GM12878 (cell line): Measurements from ENCODE around the gene PCF11. TPM values are rescaled to one million over a fixed set of nuclear protein-coding genes. Genes with fewer than 3 reads are reported as not detected.

Experiments
- CHD2 ChIP-seq: IDR thresholded peaks from 2 replicates; pipeline ENCODE4 v1.6.1; 2011; ENCODE audit warnings: low read depth, low read length, improper control_type of control experiment, borderline replicate concordance
- FOS ChIP-seq: IDR thresholded peaks from 3 replicates; pipeline ENCODE4 v1.6.1; 2011; ENCODE audit warnings: borderline replicate concordance; ENCODE audit not compliant: insufficient read length; ENCODE audit errors: extremely low read depth
- RAD21 ChIP-seq: IDR thresholded peaks from 2 replicates; pipeline ENCODE4 v1.6.1; 2011; ENCODE audit warnings: mild to moderate bottlenecking, low read depth, low read length, moderate library complexity; ENCODE audit not compliant: insufficient read depth
- RBBP5 ChIP-seq: fragments of 200-600 bp; sonication (generic); conservative IDR thresholded peaks from 2 replicates; pipeline ENCODE4 v1.6.1; 2016
- SIN3A ChIP-seq: IDR thresholded peaks from 2 replicates; pipeline ENCODE4 v1.6.1; 2012; ENCODE audit warnings: low read depth, low read length, improper control_type of control experiment
- polyA plus RNA-seq, 11 experiments: library from polyadenylated mRNA; depleted of rRNA in 4 of 11; unstranded in 6 of 11; stranded (reverse) in 5 of 11; fragments of >200 nt; fragmentation: Nextera tagmentation in 4 of 11; fragmentation: Illumina TruSeq in 1 of 11; extraction: Ambion mirVana in 4 of 11; extraction: Trizol in 1 of 11; gene quantifications; 1 replicate in 1 of 11; 2 replicates in 10 of 11; pipeline versions ENCODE4 v1.2.1 to v1.2.3, GENCODE V29; 2011 to 2016; ENCODE audit warnings: inconsistent platforms in 2 of 11, missing spikeins in 2 of 11, low read depth in 1 of 11
- total RNA-seq, 4 experiments: library from RNA; depleted of rRNA in 3 of 4; stranded (reverse); fragments of >200 nt in 3 of 4; fragmentation: Illumina TruSeq in 1 of 4; extraction: Trizol in 1 of 4; gene quantifications; 2 replicates each; pipeline versions ENCODE4 v1.2.1 to v1.2.3, GENCODE V29; 2013 to 2021
- TF ChIP-seq, protein P1 (sequence below): IDR thresholded peaks from 2 replicates; pipeline ENCODE4 v1.6.1; 2012; ENCODE audit warnings: improper control_type of control experiment, low read depth, low read length; ENCODE audit not compliant: insufficient replicate concordance
- TF ChIP-seq, protein P2 (sequence below): IDR thresholded peaks from 2 replicates; pipeline ENCODE4 v1.6.1; 2012; ENCODE audit warnings: mild to moderate bottlenecking, low read depth, low read length
- TF ChIP-seq, protein P3 (sequence below): fragments of 450-650 bp; IDR thresholded peaks from 2 replicates; pipeline ENCODE4 v1.6.1; 2016; ENCODE audit warnings: mild to moderate bottlenecking, moderate library complexity, borderline replicate concordance

Gene PCF11
- total and polyA plus RNA-seq, 10 of the 15 experiments (the other 5 are each of a cell fraction or from before 2014, with no cell fraction given), result 9.2 to 90.4 (median 48.0) TPM

DNA sequence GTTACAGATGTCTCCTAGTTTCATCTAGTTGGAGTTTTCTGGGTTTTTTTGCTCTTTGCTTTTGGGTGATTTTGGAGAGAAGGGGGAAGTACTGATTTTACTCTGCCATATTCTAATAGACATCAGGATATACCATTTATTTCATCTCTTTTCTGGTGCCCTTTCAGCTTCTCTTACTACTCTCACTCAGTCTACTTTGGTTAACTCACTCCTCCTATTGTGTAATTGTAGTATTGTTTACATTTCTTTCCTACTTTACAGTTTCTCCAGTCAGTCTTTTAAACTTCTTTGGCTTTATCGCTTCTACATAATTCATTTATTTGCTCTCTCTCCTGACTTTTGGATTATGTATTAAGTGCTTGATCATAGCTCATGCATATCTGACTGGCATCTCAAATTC lies 43.1 kb downstream of the PCF11 start (continued):
- TF ChIP-seq, protein P1, sequence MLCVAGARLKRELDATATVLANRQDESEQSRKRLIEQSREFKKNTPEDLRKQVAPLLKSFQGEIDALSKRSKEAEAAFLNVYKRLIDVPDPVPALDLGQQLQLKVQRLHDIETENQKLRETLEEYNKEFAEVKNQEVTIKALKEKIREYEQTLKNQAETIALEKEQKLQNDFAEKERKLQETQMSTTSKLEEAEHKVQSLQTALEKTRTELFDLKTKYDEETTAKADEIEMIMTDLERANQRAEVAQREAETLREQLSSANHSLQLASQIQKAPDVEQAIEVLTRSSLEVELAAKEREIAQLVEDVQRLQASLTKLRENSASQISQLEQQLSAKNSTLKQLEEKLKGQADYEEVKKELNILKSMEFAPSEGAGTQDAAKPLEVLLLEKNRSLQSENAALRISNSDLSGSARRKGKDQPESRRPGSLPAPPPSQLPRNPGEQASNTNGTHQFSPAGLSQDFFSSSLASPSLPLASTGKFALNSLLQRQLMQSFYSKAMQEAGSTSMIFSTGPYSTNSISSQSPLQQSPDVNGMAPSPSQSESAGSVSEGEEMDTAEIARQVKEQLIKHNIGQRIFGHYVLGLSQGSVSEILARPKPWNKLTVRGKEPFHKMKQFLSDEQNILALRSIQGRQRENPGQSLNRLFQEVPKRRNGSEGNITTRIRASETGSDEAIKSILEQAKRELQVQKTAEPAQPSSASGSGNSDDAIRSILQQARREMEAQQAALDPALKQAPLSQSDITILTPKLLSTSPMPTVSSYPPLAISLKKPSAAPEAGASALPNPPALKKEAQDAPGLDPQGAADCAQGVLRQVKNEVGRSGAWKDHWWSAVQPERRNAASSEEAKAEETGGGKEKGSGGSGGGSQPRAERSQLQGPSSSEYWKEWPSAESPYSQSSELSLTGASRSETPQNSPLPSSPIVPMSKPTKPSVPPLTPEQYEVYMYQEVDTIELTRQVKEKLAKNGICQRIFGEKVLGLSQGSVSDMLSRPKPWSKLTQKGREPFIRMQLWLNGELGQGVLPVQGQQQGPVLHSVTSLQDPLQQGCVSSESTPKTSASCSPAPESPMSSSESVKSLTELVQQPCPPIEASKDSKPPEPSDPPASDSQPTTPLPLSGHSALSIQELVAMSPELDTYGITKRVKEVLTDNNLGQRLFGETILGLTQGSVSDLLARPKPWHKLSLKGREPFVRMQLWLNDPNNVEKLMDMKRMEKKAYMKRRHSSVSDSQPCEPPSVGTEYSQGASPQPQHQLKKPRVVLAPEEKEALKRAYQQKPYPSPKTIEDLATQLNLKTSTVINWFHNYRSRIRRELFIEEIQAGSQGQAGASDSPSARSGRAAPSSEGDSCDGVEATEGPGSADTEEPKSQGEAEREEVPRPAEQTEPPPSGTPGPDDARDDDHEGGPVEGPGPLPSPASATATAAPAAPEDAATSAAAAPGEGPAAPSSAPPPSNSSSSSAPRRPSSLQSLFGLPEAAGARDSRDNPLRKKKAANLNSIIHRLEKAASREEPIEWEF, result no peak
- TF ChIP-seq, protein P2, sequence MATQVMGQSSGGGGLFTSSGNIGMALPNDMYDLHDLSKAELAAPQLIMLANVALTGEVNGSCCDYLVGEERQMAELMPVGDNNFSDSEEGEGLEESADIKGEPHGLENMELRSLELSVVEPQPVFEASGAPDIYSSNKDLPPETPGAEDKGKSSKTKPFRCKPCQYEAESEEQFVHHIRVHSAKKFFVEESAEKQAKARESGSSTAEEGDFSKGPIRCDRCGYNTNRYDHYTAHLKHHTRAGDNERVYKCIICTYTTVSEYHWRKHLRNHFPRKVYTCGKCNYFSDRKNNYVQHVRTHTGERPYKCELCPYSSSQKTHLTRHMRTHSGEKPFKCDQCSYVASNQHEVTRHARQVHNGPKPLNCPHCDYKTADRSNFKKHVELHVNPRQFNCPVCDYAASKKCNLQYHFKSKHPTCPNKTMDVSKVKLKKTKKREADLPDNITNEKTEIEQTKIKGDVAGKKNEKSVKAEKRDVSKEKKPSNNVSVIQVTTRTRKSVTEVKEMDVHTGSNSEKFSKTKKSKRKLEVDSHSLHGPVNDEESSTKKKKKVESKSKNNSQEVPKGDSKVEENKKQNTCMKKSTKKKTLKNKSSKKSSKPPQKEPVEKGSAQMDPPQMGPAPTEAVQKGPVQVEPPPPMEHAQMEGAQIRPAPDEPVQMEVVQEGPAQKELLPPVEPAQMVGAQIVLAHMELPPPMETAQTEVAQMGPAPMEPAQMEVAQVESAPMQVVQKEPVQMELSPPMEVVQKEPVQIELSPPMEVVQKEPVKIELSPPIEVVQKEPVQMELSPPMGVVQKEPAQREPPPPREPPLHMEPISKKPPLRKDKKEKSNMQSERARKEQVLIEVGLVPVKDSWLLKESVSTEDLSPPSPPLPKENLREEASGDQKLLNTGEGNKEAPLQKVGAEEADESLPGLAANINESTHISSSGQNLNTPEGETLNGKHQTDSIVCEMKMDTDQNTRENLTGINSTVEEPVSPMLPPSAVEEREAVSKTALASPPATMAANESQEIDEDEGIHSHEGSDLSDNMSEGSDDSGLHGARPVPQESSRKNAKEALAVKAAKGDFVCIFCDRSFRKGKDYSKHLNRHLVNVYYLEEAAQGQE, result no peak
- TF ChIP-seq, protein P3, sequence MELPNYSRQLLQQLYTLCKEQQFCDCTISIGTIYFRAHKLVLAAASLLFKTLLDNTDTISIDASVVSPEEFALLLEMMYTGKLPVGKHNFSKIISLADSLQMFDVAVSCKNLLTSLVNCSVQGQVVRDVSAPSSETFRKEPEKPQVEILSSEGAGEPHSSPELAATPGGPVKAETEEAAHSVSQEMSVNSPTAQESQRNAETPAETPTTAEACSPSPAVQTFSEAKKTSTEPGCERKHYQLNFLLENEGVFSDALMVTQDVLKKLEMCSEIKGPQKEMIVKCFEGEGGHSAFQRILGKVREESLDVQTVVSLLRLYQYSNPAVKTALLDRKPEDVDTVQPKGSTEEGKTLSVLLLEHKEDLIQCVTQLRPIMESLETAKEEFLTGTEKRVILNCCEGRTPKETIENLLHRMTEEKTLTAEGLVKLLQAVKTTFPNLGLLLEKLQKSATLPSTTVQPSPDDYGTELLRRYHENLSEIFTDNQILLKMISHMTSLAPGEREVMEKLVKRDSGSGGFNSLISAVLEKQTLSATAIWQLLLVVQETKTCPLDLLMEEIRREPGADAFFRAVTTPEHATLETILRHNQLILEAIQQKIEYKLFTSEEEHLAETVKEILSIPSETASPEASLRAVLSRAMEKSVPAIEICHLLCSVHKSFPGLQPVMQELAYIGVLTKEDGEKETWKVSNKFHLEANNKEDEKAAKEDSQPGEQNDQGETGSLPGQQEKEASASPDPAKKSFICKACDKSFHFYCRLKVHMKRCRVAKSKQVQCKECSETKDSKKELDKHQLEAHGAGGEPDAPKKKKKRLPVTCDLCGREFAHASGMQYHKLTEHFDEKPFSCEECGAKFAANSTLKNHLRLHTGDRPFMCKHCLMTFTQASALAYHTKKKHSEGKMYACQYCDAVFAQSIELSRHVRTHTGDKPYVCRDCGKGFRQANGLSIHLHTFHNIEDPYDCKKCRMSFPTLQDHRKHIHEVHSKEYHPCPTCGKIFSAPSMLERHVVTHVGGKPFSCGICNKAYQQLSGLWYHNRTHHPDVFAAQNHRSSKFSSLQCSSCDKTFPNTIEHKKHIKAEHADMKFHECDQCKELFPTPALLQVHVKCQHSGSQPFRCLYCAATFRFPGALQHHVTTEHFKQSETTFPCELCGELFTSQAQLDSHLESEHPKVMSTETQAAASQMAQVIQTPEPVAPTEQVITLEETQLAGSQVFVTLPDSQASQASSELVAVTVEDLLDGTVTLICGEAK, result no peak
- TF ChIP-seq FOS (no peak), SIN3A (no peak), RAD21 (no peak), RBBP5 (no peak), CHD2 (no peak)
